Activated naive CD8-positive, alpha-beta T cell treated with anti-CD3 and anti-CD28 coated beads, Interleukin-2, amount 10 ng/mL, durations not matched to agents 7 days and 5 days (primary cell): Measurements from ENCODE around the gene HPS4. TPM values are rescaled to one million over a fixed set of nuclear protein-coding genes. Genes with fewer than 3 reads are reported as not detected.
A peak's percentile ranks its signal among the peaks of the same experiment; 100 is the strongest.
"Not testable (repeated sequence)": the region's sequence is repeated elsewhere in the genome, so short reads cannot be mapped to it uniquely, and the experiment has no call there.

Source experiments
- ATAC-seq: fragments of 150-1000 bp; cut with Tn5 transposase; one replicate; pipeline ENCODE4 v1.10.0; 2021; ENCODE audit warnings: low read depth, moderate library complexity
- POLR2A ChIA-PET: fragments of 350-600 bp; sonication (Branson Sonifier 250); formaldehyde crosslinking; loops from one replicate; lab custom pipeline; 2021; ENCODE audit warnings: antibody characterized with exemption; lab: Charles Lee
- DNase-seq: peaks from one replicate; pipeline ENCODE4 v3.0.0; 2021
- H3K27ac Mint-ChIP-seq: one replicate; pipeline ENCODE4 v1.8.0; 2022; ENCODE audit warnings: mild to moderate bottlenecking, mixed read lengths
- H3K27me3 Mint-ChIP-seq: one replicate; pipeline ENCODE4 v1.8.0; 2022; ENCODE audit warnings: mild to moderate bottlenecking, moderate library complexity, mixed read lengths
- H3K36me3 Mint-ChIP-seq: one replicate; pipeline ENCODE4 v1.8.0; 2021; ENCODE audit warnings: mild to moderate bottlenecking, mixed read lengths
- H3K4me1 Mint-ChIP-seq: one replicate; pipeline ENCODE4 v1.8.0; 2021; ENCODE audit warnings: mixed read lengths
- H3K4me3 Mint-ChIP-seq: one replicate; pipeline ENCODE4 v1.8.0; 2022; ENCODE audit warnings: mild to moderate bottlenecking, moderate library complexity, mixed read lengths
- H3K9me3 Mint-ChIP-seq: one replicate; pipeline ENCODE4 v1.8.0; 2021; ENCODE audit warnings: mixed read lengths
- total RNA-seq, 2 experiments: library from RNA; stranded (reverse); gene quantifications; one replicate each; pipeline ENCODE4 v1.2.3, GENCODE V29; 2021

The HPS4 gene
- total RNA-seq, 2 experiments from 2014 or later = 42.6 to 48.2 TPM

- Mint-ChIP-seq H3K4me3 (peak within 1 kb of the TSS; percentile 99), H3K9me3 (peaks cover under 1% of the 10 kb centered on the region), H3K27me3 (peaks cover 8% of the 10 kb centered on the region), H3K4me1 (peaks cover 44% of the 10 kb centered on the region), H3K27ac (peak within 1 kb of the TSS; percentile 100), H3K36me3 (peaks cover 5% of the 10 kb centered on the region)
- ATAC-seq (peak; percentile 86), DNase-seq (peak; percentile 87)
- POLR2A ChIA-PET = interaction anchor here (0.7 to 2.8 kb wide), 6 partner anchors 20 to 245 kb away, joined by 3 to 22 read pairs (median 3); partner anchors contain the start of genes HPS4 and SRRD
Measured at GRCh38 chr22:26428515-26429457, 54.8 kb downstream of the HPS4 start, which contains the start of gene ASPHD2. TSS of gene ASPHD2 (plus strand) at chr22:26429260. CDS start at chr22:26433616, 4,356 bp downstream.

- POLR2A ChIA-PET = no interaction called here
Measured at GRCh38 chr22:26426924-26427323, 56.7 kb downstream of the HPS4 start.

GRCh38 chr22:26418620-26419019, 65.0 kb downstream of the HPS4 start:
- ATAC-seq = no peak
- H3K36me3 Mint-ChIP-seq = peaks cover 2% of the 10 kb centered on the region
- peak overlapping the region; percentile 43 for H3K27ac Mint-ChIP-seq
- peaks cover 2% of the 10 kb centered on the region for H3K9me3 Mint-ChIP-seq
- POLR2A ChIA-PET = interaction anchor here (0.6 kb wide), 1 partner anchor 19 kb away, joined by 4 read pairs; no protein-coding TSS in a partner anchor
- DNase-seq = no peak
- peaks cover 5% of the 10 kb centered on the region for H3K4me1 Mint-ChIP-seq
- H3K4me3 Mint-ChIP-seq = no peak overlapping the region
- H3K27me3 Mint-ChIP-seq = peaks cover 22% of the 10 kb centered on the region

More at GRCh38 chr22:26426924-26427323, 56.7 kb downstream of the HPS4 start:
- Mint-ChIP-seq H3K4me3 (peak overlapping the region; percentile 55), H3K27me3 (peaks cover 10% of the 10 kb centered on the region), H3K9me3 (peaks cover 4% of the 10 kb centered on the region), H3K36me3 (peaks cover 4% of the 10 kb centered on the region), H3K27ac (peak overlapping the region; percentile 82), H3K4me1 (peaks cover 32% of the 10 kb centered on the region)
- DNase-seq = no peak
- ATAC-seq = no peak

- POLR2A ChIA-PET = no interaction called here
- no peak for ATAC-seq
- no peak overlapping the region for H3K4me3 Mint-ChIP-seq
- H3K36me3 Mint-ChIP-seq = no peaks in the 10 kb centered on the region
- DNase-seq = no peak
- H3K4me1 Mint-ChIP-seq = peaks cover 5% of the 10 kb centered on the region
- H3K27ac Mint-ChIP-seq = no peak overlapping the region
- no peaks in the 10 kb centered on the region for H3K9me3 Mint-ChIP-seq
- peaks cover 25% of the 10 kb centered on the region for H3K27me3 Mint-ChIP-seq
Measured at GRCh38 chr22:26417406-26417805, 66.2 kb downstream of the HPS4 start.

GRCh38 chr22:26416670-26417276, 66.8 kb downstream of the HPS4 start:
- DNase-seq (no peak), ATAC-seq (no peak)
- H3K36me3 Mint-ChIP-seq = no peaks in the 10 kb centered on the region
- H3K27ac Mint-ChIP-seq = no peak overlapping the region
- peaks cover 5% of the 10 kb centered on the region for H3K4me1 Mint-ChIP-seq
- POLR2A ChIA-PET = no interaction called here
- H3K27me3 Mint-ChIP-seq = peaks cover 25% of the 10 kb centered on the region
- H3K9me3 Mint-ChIP-seq = no peaks in the 10 kb centered on the region
- H3K4me3 Mint-ChIP-seq = no peak overlapping the region

- Mint-ChIP-seq H3K36me3 (no peaks in the 10 kb centered on the region), H3K4me1 (peaks cover 5% of the 10 kb centered on the region), H3K27ac (no peak overlapping the region), H3K9me3 (no peaks in the 10 kb centered on the region), H3K4me3 (no peak overlapping the region), H3K27me3 (peaks cover 25% of the 10 kb centered on the region)
- no peak for ATAC-seq
- POLR2A ChIA-PET = no interaction called here
- DNase-seq = no peak
Measured at GRCh38 chr22:26416256-26416655, 67.3 kb downstream of the HPS4 start.

- Mint-ChIP-seq H3K36me3 (no peaks in the 10 kb centered on the region), H3K9me3 (no peaks in the 10 kb centered on the region), H3K27ac (no peak overlapping the region), H3K4me1 (peaks cover 5% of the 10 kb centered on the region), H3K27me3 (peaks cover 25% of the 10 kb centered on the region), H3K4me3 (no peak overlapping the region)
- POLR2A ChIA-PET = no interaction called here
- no peak for ATAC-seq
- DNase-seq = no peak
Measured at GRCh38 chr22:26414347-26414746, 69.2 kb downstream of the HPS4 start.

GRCh38 chr22:26410386-26410785, 73.2 kb downstream of the HPS4 start:
- Mint-ChIP-seq H3K9me3 (no peaks in the 10 kb centered on the region), H3K27ac (no peak overlapping the region), H3K4me1 (no peaks in the 10 kb centered on the region), H3K4me3 (no peak overlapping the region), H3K27me3 (peaks cover 22% of the 10 kb centered on the region), H3K36me3 (no peaks in the 10 kb centered on the region)
- no peak for ATAC-seq
- DNase-seq = no peak
- POLR2A ChIA-PET = no interaction called here

- ATAC-seq (no peak), DNase-seq (no peak)
- POLR2A ChIA-PET = no interaction called here
- Mint-ChIP-seq H3K27ac (no peak overlapping the region), H3K9me3 (no peaks in the 10 kb centered on the region), H3K27me3 (peaks cover 23% of the 10 kb centered on the region), H3K36me3 (no peaks in the 10 kb centered on the region), H3K4me3 (no peak overlapping the region), H3K4me1 (peaks cover 1% of the 10 kb centered on the region)
Measured at GRCh38 chr22:26409719-26410335, 73.8 kb downstream of the HPS4 start.

GRCh38 chr22:26408562-26409220, 74.9 kb downstream of the HPS4 start:
- H3K9me3 Mint-ChIP-seq, H3K36me3 Mint-ChIP-seq, ATAC-seq, DNase-seq, H3K4me1 Mint-ChIP-seq, H3K4me3 Mint-ChIP-seq, H3K27ac Mint-ChIP-seq: not testable (repeated sequence)
- POLR2A ChIA-PET = interaction anchor here (0.9 kb wide), 1 partner anchor 19 kb away, joined by 3 read pairs; no protein-coding TSS in a partner anchor
- H3K27me3 Mint-ChIP-seq = peaks cover 25% of the 10 kb centered on the region

- POLR2A ChIA-PET = no interaction called here
- no peak for ATAC-seq
Measured at GRCh38 chr22:26406118-26406517, 77.5 kb downstream of the HPS4 start.

GRCh38 chr22:26404851-26405421, 78.6 kb downstream of the HPS4 start:
- ATAC-seq = no peak
- Mint-ChIP-seq H3K27me3 (peaks cover 20% of the 10 kb centered on the region), H3K4me1 (peaks cover 9% of the 10 kb centered on the region), H3K9me3 (no peaks in the 10 kb centered on the region), H3K27ac (no peak overlapping the region), H3K36me3 (no peaks in the 10 kb centered on the region), H3K4me3 (no peak overlapping the region)
- DNase-seq = no peak
- POLR2A ChIA-PET = interaction anchor here (0.6 kb wide), 1 partner anchor 37 kb away, joined by 3 read pairs; no protein-coding TSS in a partner anchor

More at GRCh38 chr22:26406118-26406517, 77.5 kb downstream of the HPS4 start:
- no peaks in the 10 kb centered on the region for H3K36me3 Mint-ChIP-seq
- no peak overlapping the region for H3K4me3 Mint-ChIP-seq
- H3K9me3 Mint-ChIP-seq = no peaks in the 10 kb centered on the region
- DNase-seq = no peak
- H3K27me3 Mint-ChIP-seq = peaks cover 19% of the 10 kb centered on the region
- H3K4me1 Mint-ChIP-seq = peaks cover 9% of the 10 kb centered on the region
- H3K27ac Mint-ChIP-seq = no peak overlapping the region
